ENCODE measurements around the gene S100A10.

The S100A10 gene

GRCh38 chr1:151960780-151961513 lies 32.7 kb downstream of the S100A10 start:
- no peak for DNase-seq

GRCh38 chr1:151958959-151959358 lies 34.7 kb downstream of the S100A10 start:
- DNase-seq = no peak

DNA sequence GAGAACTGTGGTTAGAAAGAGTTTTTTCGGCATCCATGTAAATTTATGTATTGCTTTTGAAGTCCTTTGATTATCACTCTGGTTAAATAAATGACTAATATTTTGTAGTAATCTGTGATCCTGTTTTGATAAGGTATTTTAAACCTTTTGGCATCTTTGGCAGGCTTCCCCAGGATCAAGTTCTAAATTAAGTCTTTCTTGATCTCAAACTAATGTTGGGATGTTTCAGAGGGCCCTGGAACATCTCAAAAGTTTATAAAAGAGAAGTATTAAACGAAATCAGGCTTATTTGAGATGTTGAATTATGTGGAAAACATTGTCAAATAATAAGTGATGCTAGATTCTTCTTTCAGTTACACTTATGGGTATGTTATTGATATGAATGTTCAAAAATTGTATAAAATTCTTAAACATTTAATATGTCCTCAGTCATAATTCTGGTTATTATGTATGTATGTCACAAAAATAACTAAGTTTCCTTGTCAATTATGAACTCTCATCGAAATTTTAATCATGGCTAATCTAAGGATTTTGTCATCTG lies 36.6 kb downstream of the S100A10 start:
- no peak for DNase-seq

- no peak for DNase-seq
Measured at GRCh38 chr1:151953409-151954094, 40.1 kb downstream of the S100A10 start.

- DNase-seq = no peak
Measured at GRCh38 chr1:151952811-151953210, 40.8 kb downstream of the S100A10 start.

- no peak for DNase-seq
Measured at GRCh38 chr1:151949371-151950193, 44.1 kb downstream of the S100A10 start.

- DNase-seq = no peak
Measured at GRCh38 chr1:151948506-151948905, 45.2 kb downstream of the S100A10 start.

- DNase-seq = no peak
Measured at GRCh38 chr1:151947140-151947539, 46.5 kb downstream of the S100A10 start.

- peak; percentile 50 for DNase-seq
Measured at GRCh38 chr1:151945725-151946722, 47.6 kb downstream of the S100A10 start.

DNA sequence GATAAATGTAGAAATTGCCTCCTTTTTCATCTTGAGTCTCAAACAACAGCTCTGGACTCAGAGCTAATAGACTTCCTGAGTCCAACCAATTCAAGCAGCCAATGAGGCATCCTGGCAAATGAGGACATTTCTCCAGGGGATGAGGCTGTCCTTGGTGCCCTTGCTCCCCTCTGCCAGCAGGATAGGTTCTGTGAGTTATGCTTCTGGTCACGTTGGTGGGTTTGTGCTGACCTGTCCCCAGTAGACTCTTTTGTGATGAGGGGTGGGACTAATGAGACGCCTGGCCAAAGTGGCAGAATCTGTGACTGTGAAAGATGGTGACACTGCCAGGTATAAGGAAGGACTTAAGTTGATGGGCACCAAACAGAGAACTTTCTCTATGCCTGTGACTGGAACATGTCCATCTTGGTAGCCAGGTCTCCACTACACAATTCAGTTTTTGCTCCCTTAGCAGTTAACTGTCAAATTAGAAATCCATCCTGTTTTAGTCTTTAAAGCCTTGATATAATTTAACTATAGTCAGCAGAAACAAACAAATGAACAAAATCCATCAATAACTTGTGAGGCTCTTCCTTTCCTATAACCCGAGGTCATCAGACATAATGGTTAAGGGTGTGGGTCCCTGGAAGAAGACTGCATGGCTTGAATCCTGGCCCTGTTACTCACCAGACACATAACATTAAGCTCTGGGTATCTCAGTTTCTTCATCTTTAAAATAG lies 48.6 kb downstream of the S100A10 start:
- DNase-seq = no peak

DNA sequence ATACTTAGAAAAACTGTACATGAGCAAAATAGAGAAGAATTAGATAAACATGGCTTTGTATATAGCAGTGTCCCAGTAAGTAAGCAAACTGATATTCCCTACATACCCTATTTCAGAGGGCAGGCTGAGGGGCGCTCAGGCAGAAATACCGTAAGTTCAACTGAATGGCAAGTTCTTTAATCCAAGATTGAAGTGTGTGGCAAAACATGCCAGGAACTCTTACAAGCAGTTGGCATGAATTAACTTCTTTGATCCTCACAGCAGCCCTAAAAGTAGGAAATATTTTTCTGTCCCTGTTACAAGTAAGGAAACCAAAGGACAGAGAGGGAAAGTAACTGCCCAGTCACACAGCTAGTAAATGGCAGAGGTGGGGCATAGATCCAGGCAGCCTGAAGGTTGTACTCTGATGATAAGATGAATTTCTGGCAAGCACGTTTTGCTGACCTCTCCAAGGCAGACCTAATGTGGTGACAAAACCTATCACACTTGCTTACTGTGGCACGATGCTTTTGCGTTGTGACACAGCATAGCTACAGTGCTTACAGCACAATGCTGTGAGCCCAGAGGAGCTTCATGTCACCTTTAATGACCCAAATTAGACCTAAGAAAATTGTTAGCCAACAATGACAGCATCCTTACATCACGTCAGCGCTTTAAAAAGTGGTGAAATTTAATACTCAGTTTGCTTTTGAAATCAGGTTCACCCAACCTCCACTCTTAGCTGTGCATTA lies 49.4 kb downstream of the S100A10 start:
- no peak for DNase-seq

DNA sequence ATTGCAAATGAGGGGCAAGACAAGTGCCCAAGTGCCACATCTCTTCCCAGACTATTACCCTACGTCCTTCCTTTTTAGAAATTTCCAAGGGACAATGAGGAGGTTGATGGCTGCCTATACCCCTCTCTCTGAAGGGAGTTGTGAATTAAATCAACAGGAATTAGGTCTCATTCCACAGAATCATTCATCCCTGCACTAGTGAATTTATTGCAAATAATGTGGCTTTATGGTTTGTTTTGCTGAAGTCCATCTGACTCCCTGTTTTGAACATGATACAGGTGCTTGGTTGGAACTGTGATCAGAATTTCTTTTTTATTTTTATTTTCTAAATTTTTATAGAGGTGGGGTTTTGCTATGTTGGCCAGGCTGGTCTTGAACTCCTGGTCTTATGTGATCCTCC lies 50.1 kb downstream of the S100A10 start:
- no peak for DNase-seq

GRCh38 chr1:151942882-151943281 lies 50.8 kb downstream of the S100A10 start:
- DNase-seq = no peak

GRCh38 chr1:151940541-151940940 lies 53.1 kb downstream of the S100A10 start:
- no peak for DNase-seq

GRCh38 chr1:151939779-151940178 lies 53.9 kb downstream of the S100A10 start:
- no peak for DNase-seq

DNA sequence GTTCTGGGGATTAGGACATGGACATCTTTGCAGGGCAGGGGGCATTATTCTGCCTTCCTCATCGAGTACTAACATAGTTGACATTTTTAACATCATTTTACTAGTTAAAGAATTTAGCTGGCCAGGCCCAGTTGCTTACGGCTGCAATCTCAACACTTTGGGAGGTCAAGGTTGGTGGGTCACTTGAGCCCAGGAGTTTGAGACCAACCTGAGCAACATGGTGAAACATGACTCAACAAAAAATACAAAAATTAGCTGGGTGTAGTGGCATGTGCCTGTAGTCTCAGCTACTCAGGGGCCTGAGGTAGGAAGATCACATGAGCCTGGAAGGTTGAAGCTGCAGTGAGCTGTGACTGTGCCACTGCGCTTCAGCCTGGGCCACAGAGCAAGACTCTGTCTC lies 54.5 kb downstream of the S100A10 start:
- no peak for DNase-seq

GRCh38 chr1:151936653-151937052 lies 57.0 kb downstream of the S100A10 start:
- no peak for DNase-seq

- no peak for DNase-seq
Measured at GRCh38 chr1:151935894-151936602, 57.6 kb downstream of the S100A10 start.

- DNase-seq = no peak
Measured at GRCh38 chr1:151935154-151935553, 58.5 kb downstream of the S100A10 start.

GRCh38 chr1:151934048-151934493 lies 59.6 kb downstream of the S100A10 start:
- peak; percentile 11 for DNase-seq
